CD8-positive, alpha-beta memory T cell (primary cell): Measurements from ENCODE around the gene GCG. TPM values are rescaled to one million over a fixed set of nuclear protein-coding genes. Genes with fewer than 3 reads are reported as not detected.

ENCODE experiments used
- CTCF ChIA-PET: fragments of 350-600 bp; sonication (Branson Sonifier 250); formaldehyde crosslinking; loops from one replicate; lab custom pipeline; 2021; ENCODE audit warnings: antibody characterized with exemption; lab: Charles Lee
- POLR2A ChIA-PET: fragments of 350-600 bp; sonication (Branson Sonifier 250); formaldehyde crosslinking; loops from one replicate; lab custom pipeline; 2021; ENCODE audit warnings: antibody characterized with exemption; lab: Charles Lee
- DNase-seq, 5 donors: peaks; one replicate each; pipeline versions ENCODE4 v3.0.0 to v3.0.0-alpha.2; 2020 to 2022; ENCODE audit warnings: mixed read lengths in 1 of 5
- H3K27ac ChIP-seq: one replicate; pipeline ENCODE4 v1.7.0; 2013; ENCODE audit warnings: low read depth, mild to moderate bottlenecking, low read length, moderate library complexity
- H3K27me3 ChIP-seq: 2 replicates; pipeline ENCODE4 v1.7.0; 2013; ENCODE audit warnings: low read length, mild to moderate bottlenecking; ENCODE audit not compliant: insufficient read depth, poor library complexity, severe bottlenecking
- H3K36me3 ChIP-seq: 2 replicates; pipeline ENCODE4 v1.7.0; 2013; ENCODE audit warnings: mild to moderate bottlenecking, low read length, moderate library complexity; ENCODE audit not compliant: insufficient read depth
- H3K4me1 ChIP-seq: 2 replicates; pipeline ENCODE4 v1.7.0; 2013; ENCODE audit warnings: mild to moderate bottlenecking, low read length, moderate library complexity; ENCODE audit not compliant: insufficient read depth
- H3K4me3 ChIP-seq: 2 replicates; pipeline ENCODE4 v1.7.0; 2013; ENCODE audit warnings: mild to moderate bottlenecking, low read length
- H3K9me3 ChIP-seq: 2 replicates; pipeline ENCODE4 v1.7.0; 2013; ENCODE audit warnings: mild to moderate bottlenecking, low read length
- H3K27ac Mint-ChIP-seq, 8 donors: one replicate each; pipeline ENCODE4 v1.8.0; 2020 to 2021; ENCODE audit warnings: mixed read lengths in 8 of 8, mild to moderate bottlenecking in 6 of 8, inconsistent platforms in 3 of 8, moderate library complexity in 3 of 8
- H3K27me3 Mint-ChIP-seq, 2 donors: one replicate each; pipeline ENCODE4 v1.8.0; 2020 to 2021; ENCODE audit warnings: mixed read lengths in 2 of 2, mild to moderate bottlenecking in 1 of 2, moderate library complexity in 1 of 2
- H3K36me3 Mint-ChIP-seq, 3 donors: one replicate each; pipeline ENCODE4 v1.8.0; 2020 to 2021; ENCODE audit warnings: mixed read lengths in 3 of 3, inconsistent platforms in 1 of 3, mild to moderate bottlenecking in 1 of 3
- H3K4me1 Mint-ChIP-seq, 3 donors: one replicate each; pipeline ENCODE4 v1.8.0; 2020 to 2021; ENCODE audit warnings: mixed read lengths in 3 of 3, inconsistent platforms in 1 of 3, mild to moderate bottlenecking in 1 of 3
- H3K4me3 Mint-ChIP-seq, 7 donors: one replicate each; pipeline ENCODE4 v1.8.0; 2020 to 2021; ENCODE audit warnings: mixed read lengths in 7 of 7, mild to moderate bottlenecking in 6 of 7, moderate library complexity in 4 of 7, inconsistent platforms in 2 of 7
- H3K9me3 Mint-ChIP-seq, 5 donors: one replicate each; pipeline ENCODE4 v1.8.0; 2020 to 2022; ENCODE audit warnings: mixed read lengths in 5 of 5, mild to moderate bottlenecking in 3 of 5, moderate library complexity in 2 of 5, inconsistent platforms in 1 of 5
- polyA plus RNA-seq: library from polyadenylated mRNA; unstranded; fragments of 300-500 nt; fragmentation: Illumina TruSeq; gene quantifications from one replicate; pipeline ENCODE4 v1.2.3, GENCODE V29; 2021
- total RNA-seq, 2 experiments: library from RNA; stranded (reverse); gene quantifications; one replicate each; pipeline ENCODE4 v1.2.3, GENCODE V29; 2021

The GCG gene
- total and polyA plus RNA-seq, 3 experiments from 2014 or later: not detected

GRCh38 chr2:162184821-162185450, 32.9 kb upstream of the GCG start:
- Histone ChIP-seq H3K4me3 (no peak overlapping the region), H3K9me3 (no peaks in the 10 kb centered on the region), H3K27ac (no peak overlapping the region), H3K4me1 (no peaks in the 10 kb centered on the region), H3K27me3 (no peaks in the 10 kb centered on the region), H3K36me3 (no peaks in the 10 kb centered on the region)
- no peak overlapping the region for H3K27ac Mint-ChIP-seq
- H3K4me3 Mint-ChIP-seq: no peak overlapping the region
- peaks cover 0 to 1% (median 0%) of the 10 kb centered on the region in 5 donors for H3K9me3 Mint-ChIP-seq
- peaks cover 5 to 13% of the 10 kb centered on the region in 2 donors for H3K27me3 Mint-ChIP-seq
- peaks cover 0 to 1% (median 0%) of the 10 kb centered on the region in 3 donors for H3K36me3 Mint-ChIP-seq
- H3K4me1 Mint-ChIP-seq: no peaks in the 10 kb centered on the region
- POLR2A ChIA-PET: no interaction called here
- no peak for DNase-seq
- CTCF ChIA-PET: no interaction called here

- peaks cover 0 to 1% (median 0%) of the 10 kb centered on the region in 3 donors for H3K36me3 Mint-ChIP-seq
- no peak overlapping the region for H3K4me3 Mint-ChIP-seq
- ChIA-PET POLR2A (no interaction called here), CTCF (no interaction called here)
- no peaks in the 10 kb centered on the region for H3K4me1 Mint-ChIP-seq
- Histone ChIP-seq H3K4me1 (no peaks in the 10 kb centered on the region), H3K27me3 (no peaks in the 10 kb centered on the region), H3K27ac (no peak overlapping the region), H3K9me3 (no peaks in the 10 kb centered on the region), H3K4me3 (no peak overlapping the region), H3K36me3 (no peaks in the 10 kb centered on the region)
- peaks cover 0 to 1% (median 0%) of the 10 kb centered on the region in 5 donors for H3K9me3 Mint-ChIP-seq
- DNase-seq: no peak
- peaks cover 5 to 16% of the 10 kb centered on the region in 2 donors for H3K27me3 Mint-ChIP-seq
- H3K27ac Mint-ChIP-seq: no peak overlapping the region
Measured at GRCh38 chr2:162184359-162184758, 32.3 kb upstream of the GCG start.

GRCh38 chr2:162182395-162182794, 30.3 kb upstream of the GCG start:
- Mint-ChIP-seq H3K27me3 (peaks cover 2 to 28% of the 10 kb centered on the region in 2 donors), H3K9me3 (peaks cover 0 to 1% (median 0%) of the 10 kb centered on the region in 5 donors), H3K4me3 (no peak overlapping the region), H3K27ac (no peak overlapping the region), H3K4me1 (no peaks in the 10 kb centered on the region), H3K36me3 (peaks cover 0 to 1% (median 0%) of the 10 kb centered on the region in 3 donors)
- DNase-seq: no peak
- H3K36me3 ChIP-seq: no peaks in the 10 kb centered on the region
- H3K27ac ChIP-seq: no peak overlapping the region
- ChIA-PET POLR2A (no interaction called here), CTCF (no interaction called here)
- no peaks in the 10 kb centered on the region for H3K9me3 ChIP-seq
- H3K4me3 ChIP-seq: no peak overlapping the region
- no peaks in the 10 kb centered on the region for H3K27me3 ChIP-seq
- H3K4me1 ChIP-seq: no peaks in the 10 kb centered on the region

- no peaks in the 10 kb centered on the region for H3K27me3 ChIP-seq
- H3K27me3 Mint-ChIP-seq: peaks cover 2 to 44% of the 10 kb centered on the region in 2 donors
- H3K9me3 ChIP-seq: no peaks in the 10 kb centered on the region
- no peak overlapping the region for H3K27ac Mint-ChIP-seq
- H3K4me3 ChIP-seq: no peak overlapping the region
- H3K36me3 ChIP-seq: no peaks in the 10 kb centered on the region
- ChIA-PET POLR2A (no interaction called here), CTCF (no interaction called here)
- peaks cover 0 to 1% (median 0%) of the 10 kb centered on the region in 5 donors for H3K9me3 Mint-ChIP-seq
- no peaks in the 10 kb centered on the region for H3K36me3 Mint-ChIP-seq
- no peak overlapping the region for H3K27ac ChIP-seq
- no peaks in the 10 kb centered on the region for H3K4me1 ChIP-seq
- DNase-seq: no peak
- H3K4me3 Mint-ChIP-seq: no peak overlapping the region
- no peaks in the 10 kb centered on the region for H3K4me1 Mint-ChIP-seq
Measured at GRCh38 chr2:162177301-162177700, 25.3 kb upstream of the GCG start.

- Histone ChIP-seq H3K27ac (no peak overlapping the region), H3K27me3 (no peaks in the 10 kb centered on the region), H3K36me3 (no peaks in the 10 kb centered on the region), H3K4me3 (no peak overlapping the region), H3K9me3 (no peaks in the 10 kb centered on the region), H3K4me1 (no peaks in the 10 kb centered on the region)
- Mint-ChIP-seq H3K36me3 (no peaks in the 10 kb centered on the region), H3K4me3 (no peak overlapping the region), H3K9me3 (no peaks in the 10 kb centered on the region), H3K4me1 (peaks cover 0 to 2% (median 0%) of the 10 kb centered on the region in 3 donors), H3K27me3 (peaks cover 2 to 39% of the 10 kb centered on the region in 2 donors), H3K27ac (no peak overlapping the region)
- DNase-seq: no peak
- POLR2A ChIA-PET: no interaction called here
- CTCF ChIA-PET: no interaction called here
Measured at GRCh38 chr2:162175714-162176113, 23.7 kb upstream of the GCG start.

- Mint-ChIP-seq H3K27me3 (peaks cover 2 to 31% of the 10 kb centered on the region in 2 donors), H3K36me3 (no peaks in the 10 kb centered on the region), H3K9me3 (no peaks in the 10 kb centered on the region), H3K4me3 (no peak overlapping the region), H3K27ac (no peak overlapping the region), H3K4me1 (peaks cover 0 to 6% (median 0%) of the 10 kb centered on the region in 3 donors)
- DNase-seq: no peak
- Histone ChIP-seq H3K36me3 (no peaks in the 10 kb centered on the region), H3K27me3 (no peaks in the 10 kb centered on the region), H3K9me3 (no peaks in the 10 kb centered on the region), H3K27ac (no peak overlapping the region), H3K4me1 (no peaks in the 10 kb centered on the region), H3K4me3 (no peak overlapping the region)
- ChIA-PET POLR2A (no interaction called here), CTCF (no interaction called here)
Measured at GRCh38 chr2:162174746-162175145, 22.7 kb upstream of the GCG start.

- Mint-ChIP-seq H3K9me3 (no peaks in the 10 kb centered on the region), H3K4me1 (peaks cover 0 to 6% (median 0%) of the 10 kb centered on the region in 3 donors), H3K36me3 (no peaks in the 10 kb centered on the region), H3K27ac (no peak overlapping the region), H3K27me3 (peaks cover 2 to 27% of the 10 kb centered on the region in 2 donors), H3K4me3 (no peak overlapping the region)
- H3K9me3 ChIP-seq: no peaks in the 10 kb centered on the region
- H3K27me3 ChIP-seq: no peaks in the 10 kb centered on the region
- DNase-seq: no peak
- CTCF ChIA-PET: interaction anchor here (1.3 kb wide), 1 partner anchor 48 kb away, joined by 4 read pairs; no protein-coding TSS in a partner anchor
- H3K27ac ChIP-seq: no peak overlapping the region
- no peaks in the 10 kb centered on the region for H3K36me3 ChIP-seq
- H3K4me3 ChIP-seq: no peak overlapping the region
- no peaks in the 10 kb centered on the region for H3K4me1 ChIP-seq
- POLR2A ChIA-PET: no interaction called here
Measured at GRCh38 chr2:162172802-162173370, 20.8 kb upstream of the GCG start.

GRCh38 chr2:162166745-162167144, 14.7 kb upstream of the GCG start:
- Mint-ChIP-seq H3K36me3 (no peaks in the 10 kb centered on the region), H3K4me3 (no peak overlapping the region), H3K27ac (no peak overlapping the region), H3K4me1 (peaks cover 0 to 6% (median 0%) of the 10 kb centered on the region in 3 donors), H3K27me3 (peaks cover 7 to 36% of the 10 kb centered on the region in 2 donors), H3K9me3 (no peaks in the 10 kb centered on the region)
- Histone ChIP-seq H3K36me3 (no peaks in the 10 kb centered on the region), H3K9me3 (no peaks in the 10 kb centered on the region), H3K27me3 (no peaks in the 10 kb centered on the region), H3K27ac (no peak overlapping the region), H3K4me1 (no peaks in the 10 kb centered on the region), H3K4me3 (no peak overlapping the region)
- DNase-seq: no peak
- CTCF ChIA-PET: interaction anchor here (1.4 kb wide), 1 partner anchor 13 kb away, joined by 3 read pairs; no protein-coding TSS in a partner anchor
- POLR2A ChIA-PET: no interaction called here
